Stomach (tissue), 9 donors: Measurements from ENCODE around the gene ZNF792. TPM values are rescaled to one million over a fixed set of nuclear protein-coding genes. Genes with fewer than 3 reads are reported as not detected.
"Not testable (repeated sequence)": the region's sequence is repeated elsewhere in the genome, so short reads cannot be mapped to it uniquely, and the experiment has no call there.

ENCODE experiments used
- DNase-seq, 2 donors: peaks; one replicate each; pipeline versions ENCODE4 v3.0.0 to v3.0.0-alpha.2; 2013 to 2019
- H3K27ac ChIP-seq, 5 donors: fragments of 200-600 bp in 4 of 5; sonication (generic) in 4 of 5; one replicate each; pipeline ENCODE4 v1.5.1; 2013 to 2019; ENCODE audit warnings: mild to moderate bottlenecking in 1 of 5, moderate library complexity in 1 of 5
- H3K27me3 ChIP-seq, 3 donors: fragments of 200-600 bp; sonication (generic); one replicate each; pipeline ENCODE4 v1.5.1; 2017 to 2019; ENCODE audit warnings: mixed run types in 1 of 3
- H3K36me3 ChIP-seq, 4 donors: fragments of 200-600 bp; sonication (generic); 1 replicate in 3 of 4; 2 replicates in 1 of 4; pipeline ENCODE4 v1.5.1; 2016 to 2019
- H3K4me1 ChIP-seq, 4 donors: fragments of 200-600 bp; sonication (generic); one replicate each; pipeline ENCODE4 v1.5.1; 2016 to 2019
- H3K4me3 ChIP-seq, 4 donors: fragments of 200-600 bp; sonication (generic) in 3 of 4; one replicate each; pipeline ENCODE4 v1.5.1; 2016 to 2019; ENCODE audit warnings: mild to moderate bottlenecking in 1 of 4
- H3K9me3 ChIP-seq, 4 donors: fragments of 200-600 bp; sonication (generic); one replicate each; pipeline ENCODE4 v1.5.1; 2016 to 2019
- CTCF ChIP-seq, 7 experiments: fragments of 450-650 bp in 4 of 7; fragments of 200-600 bp in 3 of 7; sonication (generic) in 3 of 7; IDR thresholded peaks; one replicate each; pipeline ENCODE4 v1.5.1; 2016 to 2019; ENCODE audit warnings: antibody characterized with exemption in 7 of 7, control low read depth in 2 of 7, mild to moderate bottlenecking in 1 of 7
- EP300 ChIP-seq: sonication (generic); formaldehyde crosslinking; IDR thresholded peaks from one replicate; pipeline ENCODE4 v1.6.1; 2017; ENCODE audit warnings: antibody characterized with exemption
- POLR2A ChIP-seq, 4 donors: fragments of 450-650 bp; IDR thresholded peaks; one replicate each; pipeline ENCODE4 v1.6.1; 2016; ENCODE audit warnings: antibody characterized with exemption in 4 of 4, control low read depth in 2 of 4, mild to moderate bottlenecking in 1 of 4, moderate library complexity in 1 of 4
- POLR2AphosphoS5 ChIP-seq, 3 donors: sonication (generic); formaldehyde crosslinking; IDR thresholded peaks; one replicate each; pipeline ENCODE4 v1.6.1; 2016; ENCODE audit warnings: antibody characterized with exemption in 3 of 3
- WGBS, 5 donors: extraction: QIAGEN DNeasy Blood & Tissue Kit in 3 of 5; methylation state at CpG; one replicate each; pipeline versions ENCODE4 v1.1.5 to v1.1.7; 2013 to 2018; 5-methylcytosine and 5-hydroxymethylcytosine counted together
- intact Hi-C: fragments of 100-400 bp; cut with DNase I; formaldehyde crosslinking; loops from one replicate; pipeline ENCODE4 v1.15.1; 2023; ENCODE audit warnings: low total_unique reads
- polyA plus RNA-seq, 3 donors: library from polyadenylated mRNA; stranded (reverse); fragments of 200-250 nt; gene quantifications; one replicate each; pipeline ENCODE4 v1.2.3, GENCODE V29; 2013
- total RNA-seq, 5 donors: library from RNA; depleted of rRNA; stranded (reverse); fragments of >200 nt; gene quantifications; one replicate each; pipeline versions ENCODE4 v1.1.0 to v1.2.3, GENCODE V29; 2014 to 2016
- donor health status: healthy with polysubstance abuse.
- donor health status: Bipolar disorder and iron deficiency.
- donor health status: healthy.

The ZNF792 gene
- total and polyA plus RNA-seq, 8 donors = 0.78 to 14.3 (median 1.9) TPM

- DNase-seq = no peak
- no peak for TF ChIP-seq CTCF (IDR thresholded peaks at IDR 0.05)
- no peak for TF ChIP-seq POLR2AphosphoS5 (IDR thresholded peaks at IDR 0.05)
- no peak for TF ChIP-seq EP300
- no peak for TF ChIP-seq POLR2A (IDR thresholded peaks at IDR 0.05)
- WGBS, 5 donors = 89 to 95% (median 90%) methylated on average over 6 of the region's 6 CpGs
- peaks cover 0 to 5% (median 0%) of the 10 kb centered on the region in 4 donors for H3K9me3 ChIP-seq
- no peaks in the 10 kb centered on the region for H3K27me3 ChIP-seq
- no peak overlapping the region for H3K27ac ChIP-seq
- H3K4me3 ChIP-seq = no peak overlapping the region
- peaks cover 0 to 18% (median 13%) of the 10 kb centered on the region in 4 donors for H3K4me1 ChIP-seq
- no peaks in the 10 kb centered on the region for H3K36me3 ChIP-seq
- intact Hi-C loops = loop anchor here (2.0 kb wide), 1 partner anchor 43 kb away; no protein-coding TSS in a partner anchor
Observed at GRCh38 chr19:34969721-34970120, 5.7 kb upstream of the ZNF792 start.

GRCh38 chr19:34967551-34967950 lies 3.5 kb upstream of the ZNF792 start:
- no peaks in the 10 kb centered on the region for H3K36me3 ChIP-seq
- intact Hi-C loops = no loop called here
- TF ChIP-seq POLR2AphosphoS5 (IDR thresholded peaks at IDR 0.05) (no peak), CTCF (IDR thresholded peaks at IDR 0.05) (no peak), EP300 (no peak), POLR2A (IDR thresholded peaks at IDR 0.05) (no peak)
- no peak overlapping the region for H3K27ac ChIP-seq
- no peak for DNase-seq
- peaks cover 0 to 5% (median 0%) of the 10 kb centered on the region in 4 donors for H3K9me3 ChIP-seq
- H3K4me1 ChIP-seq = peaks cover 10 to 17% (median 15%) of the 10 kb centered on the region in 4 donors
- WGBS, 5 donors = 67 to 87% (median 85%) methylated on average over 6 of the region's 6 CpGs
- no peaks in the 10 kb centered on the region for H3K27me3 ChIP-seq
- H3K4me3 ChIP-seq = no peak overlapping the region

GRCh38 chr19:34965505-34965904 lies 1.5 kb upstream of the ZNF792 start:
- peaks cover 5 to 24% (median 9%) of the 10 kb centered on the region in 4 donors for H3K9me3 ChIP-seq

GRCh38 chr19:34964598-34964997 lies 569 bp upstream of the ZNF792 start:
- peaks cover 12 to 18% (median 16%) of the 10 kb centered on the region in 4 donors for H3K36me3 ChIP-seq
- H3K4me3 ChIP-seq = peak overlapping the region; percentile 70 to 99 (median 88)
- no peak overlapping the region for H3K27ac ChIP-seq
- TF ChIP-seq POLR2AphosphoS5 (IDR thresholded peaks at IDR 0.05) (no peak), EP300 (no peak), POLR2A (IDR thresholded peaks at IDR 0.05) (no peak), CTCF (IDR thresholded peaks at IDR 0.05) (no peak)
- H3K27me3 ChIP-seq = no peaks in the 10 kb centered on the region
- intact Hi-C loops = no loop called here
- peaks cover 13 to 33% (median 18%) of the 10 kb centered on the region in 4 donors for H3K9me3 ChIP-seq
- peaks cover 19 to 33% (median 27%) of the 10 kb centered on the region in 4 donors for H3K4me1 ChIP-seq
- no peak for DNase-seq
- 51 to 93% (median 55%) methylated on average over 3 to 6 of the region's 6 CpGs for WGBS, 5 donors

More at GRCh38 chr19:34965505-34965904, 1.5 kb upstream of the ZNF792 start:
- H3K36me3 ChIP-seq, H3K27me3 ChIP-seq, intact Hi-C loops, DNase-seq, H3K4me3 ChIP-seq, H3K27ac ChIP-seq: not testable (repeated sequence)
- 69 to 75% (median 75%) methylated on average over 5 of the region's 5 CpGs for WGBS, 5 donors
- H3K4me1 ChIP-seq = peaks cover 19 to 33% (median 27%) of the 10 kb centered on the region in 4 donors
